SW480 (cell line): ENCODE measurements around the gene GJA9.

ENCODE experiments used
- DNase-seq: peaks from one replicate; pipeline ENCODE4 v3.0.0-alpha.2; 2016; ENCODE audit warnings: low spot score

GJA9 gene

GRCh38 chr1:38831731-38832369 lies 49.5 kb downstream of the GJA9 start:
- DNase-seq: no peak

GRCh38 chr1:38829368-38829767 lies 52.0 kb downstream of the GJA9 start:
- DNase-seq: no peak

- DNase-seq: no peak
Observed at GRCh38 chr1:38827318-38827717, 54.1 kb downstream of the GJA9 start.

GRCh38 chr1:38826886-38827285 lies 54.5 kb downstream of the GJA9 start:
- no peak for DNase-seq

GRCh38 chr1:38826262-38826661 lies 55.1 kb downstream of the GJA9 start:
- no peak for DNase-seq
